Activated naive CD4-positive, alpha-beta T cell treated with anti-CD3 and anti-CD28 coated beads for 36 hours (primary cell): ENCODE results near the gene SUSD2. TPM values are rescaled to one million over a fixed set of nuclear protein-coding genes. Genes with fewer than 3 reads are reported as not detected.
"Not testable (repeated sequence)": the region's sequence is repeated elsewhere in the genome, so short reads cannot be mapped to it uniquely, and the experiment has no call there.

Experiments
- CTCF ChIA-PET: fragments of 350-600 bp; sonication (Branson Sonifier 250); formaldehyde crosslinking; loops from one replicate; lab custom pipeline; 2021; ENCODE audit warnings: antibody characterized with exemption; lab: Charles Lee
- DNase-seq: peaks from one replicate; pipeline ENCODE4 v3.0.0-alpha.2; 2020
- H3K27ac Mint-ChIP-seq: one replicate; pipeline ENCODE4 v1.8.0; 2021; ENCODE audit warnings: mild to moderate bottlenecking, mixed read lengths
- H3K27me3 Mint-ChIP-seq: one replicate; pipeline ENCODE4 v1.8.0; 2021; ENCODE audit warnings: low read depth, mixed read lengths
- H3K36me3 Mint-ChIP-seq: one replicate; pipeline ENCODE4 v1.8.0; 2021; ENCODE audit warnings: low read depth, mixed read lengths
- H3K4me1 Mint-ChIP-seq: one replicate; pipeline ENCODE4 v1.8.0; 2021; ENCODE audit warnings: low read depth, mixed read lengths
- H3K4me3 Mint-ChIP-seq: one replicate; pipeline ENCODE4 v1.8.0; 2021; ENCODE audit warnings: mild to moderate bottlenecking, moderate library complexity, mixed read lengths
- H3K9me3 Mint-ChIP-seq: one replicate; pipeline ENCODE4 v1.8.0; 2021; ENCODE audit warnings: mixed read lengths
- intact Hi-C: fragments of 100-400 bp; cut with micrococcal nuclease; formaldehyde crosslinking; loops from one replicate; pipeline ENCODE4 v1.15.1; 2023
- total RNA-seq, 2 experiments: library from RNA; stranded (reverse); gene quantifications; one replicate each; pipeline ENCODE4 v1.2.3, GENCODE V29; 2021

SUSD2 gene
- total RNA-seq, 2 experiments from 2014 or later = 0.21 to 0.22 TPM

DNA sequence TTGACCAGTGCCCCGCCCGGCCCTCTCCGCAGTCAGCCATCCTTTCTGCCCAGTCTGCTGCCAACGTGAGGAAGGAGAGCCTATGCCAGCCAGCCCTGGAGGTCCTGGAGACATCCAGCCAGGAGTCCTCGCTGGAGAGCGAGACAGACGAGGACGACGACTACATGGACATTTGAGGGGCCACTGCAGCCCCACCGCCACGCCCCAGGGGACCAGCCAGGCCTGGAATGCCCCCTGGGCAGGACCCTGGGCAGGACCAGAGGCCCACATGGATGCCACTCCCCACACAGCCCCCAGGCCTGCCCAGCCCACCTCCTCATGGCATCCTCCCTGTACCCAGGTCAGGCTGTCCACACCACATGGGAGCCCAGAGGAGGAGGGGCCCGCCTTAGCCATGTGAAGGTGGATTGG, 3.3 kb upstream of the SUSD2 start:
- DNase-seq = no peak
- CTCF ChIA-PET = no interaction called here
- H3K9me3 Mint-ChIP-seq = no peaks in the 10 kb centered on the region
- no peaks in the 10 kb centered on the region for H3K27me3 Mint-ChIP-seq
- no peaks in the 10 kb centered on the region for H3K36me3 Mint-ChIP-seq
- H3K4me3 Mint-ChIP-seq = no peak overlapping the region
- no peak overlapping the region for H3K27ac Mint-ChIP-seq
- peaks cover 2% of the 10 kb centered on the region for H3K4me1 Mint-ChIP-seq
- intact Hi-C loops = loop anchor here (5.0 to 10.0 kb wide), 2 partner anchors 173 to 196 kb away; partner anchors contain the start of genes GSTT2 and GSTT4

DNA sequence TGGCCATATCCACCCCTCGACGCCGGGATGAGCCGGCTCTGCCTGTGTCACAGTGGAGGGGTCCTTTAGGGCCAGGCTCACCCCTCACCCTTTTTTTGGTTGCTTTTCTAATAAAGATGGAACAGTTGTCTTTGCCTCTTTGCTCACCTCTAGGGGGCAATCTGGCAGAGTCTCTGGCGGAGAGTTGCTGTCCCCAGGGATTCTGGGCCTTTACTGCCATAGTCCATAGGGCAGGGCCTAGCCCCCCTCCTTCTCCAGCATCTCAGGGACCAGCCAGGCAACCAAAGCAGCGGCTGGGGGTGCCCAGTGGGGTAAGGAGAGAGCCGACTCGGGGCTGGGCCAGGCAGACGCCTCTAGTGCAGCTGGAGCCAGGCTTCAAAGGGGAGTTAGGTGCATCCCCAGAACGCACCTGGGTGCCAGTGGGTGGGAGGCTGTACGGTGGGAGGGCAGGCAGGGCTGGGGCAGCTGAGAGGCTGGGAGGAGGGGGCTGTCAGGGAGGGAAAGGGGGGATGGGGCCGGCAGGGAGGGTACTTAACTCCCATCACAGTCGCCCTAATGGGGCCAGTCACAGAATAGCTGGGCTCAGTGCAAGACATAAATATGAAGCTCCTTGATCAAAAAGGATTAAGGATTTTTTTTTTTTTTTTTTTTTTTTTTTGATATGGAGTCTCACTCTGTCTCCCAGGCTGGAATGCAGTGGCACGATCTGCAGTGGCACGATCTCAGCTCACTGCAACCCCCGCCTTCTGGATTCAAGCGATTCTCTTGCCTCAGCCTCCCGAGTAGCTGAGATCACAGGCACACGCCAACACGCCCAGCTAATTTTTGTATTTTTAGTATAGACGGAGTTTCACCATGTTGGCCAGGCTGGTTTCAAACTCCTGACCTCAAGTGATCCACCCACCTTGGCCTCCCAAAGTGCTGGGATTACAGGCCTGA, 2.5 kb upstream of the SUSD2 start:
- H3K27ac Mint-ChIP-seq = peak overlapping the region; percentile 50

DNA sequence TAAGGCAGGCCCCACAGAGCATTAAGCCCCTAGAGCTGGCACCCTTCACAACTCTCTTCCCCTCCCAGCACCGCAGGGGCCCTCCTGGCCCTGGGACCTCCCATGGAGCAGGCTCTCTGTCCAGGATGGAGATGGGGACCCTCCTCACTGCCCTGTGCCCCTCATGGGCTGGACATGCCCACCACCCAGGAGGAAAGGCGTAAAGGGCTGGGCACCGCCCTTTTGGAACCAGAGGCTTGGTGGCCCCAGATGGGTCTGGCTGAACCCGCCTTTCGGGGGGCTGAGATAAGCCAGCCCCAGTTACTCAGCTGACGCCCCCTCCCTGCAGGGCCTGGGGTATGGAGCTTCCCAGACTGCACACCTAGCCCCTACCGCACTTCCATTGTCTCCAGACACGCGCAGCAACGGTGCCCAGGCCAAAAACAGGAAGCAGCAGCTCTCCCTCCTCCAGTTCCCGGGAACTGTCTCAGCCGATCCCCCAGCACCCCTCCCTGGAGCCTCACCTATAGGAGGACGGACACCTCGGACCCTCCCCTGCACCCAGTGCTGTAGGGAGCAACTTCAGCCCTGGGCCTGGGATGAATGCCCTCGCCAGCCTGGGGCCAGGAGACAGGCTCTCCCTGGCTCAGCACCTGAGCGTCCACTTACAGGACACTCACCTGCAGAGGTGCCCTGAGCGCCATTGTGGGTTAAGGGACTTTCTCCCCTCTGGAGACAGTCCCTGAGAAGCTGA, 1.6 kb upstream of the SUSD2 start:
- intact Hi-C loops = loop anchor here (5.0 to 10.0 kb wide), 2 partner anchors 175 to 197 kb away; partner anchors contain the start of genes GSTT2 and GSTT4
- Mint-ChIP-seq H3K4me1 (peaks cover 2% of the 10 kb centered on the region), H3K9me3 (no peaks in the 10 kb centered on the region), H3K36me3 (no peaks in the 10 kb centered on the region), H3K27ac (no peak overlapping the region), H3K4me3 (no peak overlapping the region), H3K27me3 (no peaks in the 10 kb centered on the region)
- CTCF ChIA-PET = interaction anchor here (0.7 to 2.8 kb wide), 4 partner anchors 22 to 580 kb away, joined by 3 to 10 read pairs (median 4); no protein-coding TSS in a partner anchor
- DNase-seq = no peak

More for the DNA sequence above, 2.5 kb upstream of the SUSD2 start:
- H3K4me3 Mint-ChIP-seq = no peak overlapping the region
- intact Hi-C loops = loop anchor here (5.0 to 10.0 kb wide), 2 partner anchors 174 to 196 kb away; partner anchors contain the start of genes GSTT2 and GSTT4
- no peak for DNase-seq
- peaks cover 2% of the 10 kb centered on the region for H3K4me1 Mint-ChIP-seq
- no peaks in the 10 kb centered on the region for H3K9me3 Mint-ChIP-seq
- H3K36me3 Mint-ChIP-seq = no peaks in the 10 kb centered on the region
- no peaks in the 10 kb centered on the region for H3K27me3 Mint-ChIP-seq
- CTCF ChIA-PET = interaction anchor here (0.7 to 2.8 kb wide), 4 partner anchors 21 to 579 kb away, joined by 3 to 10 read pairs (median 4); no protein-coding TSS in a partner anchor

DNA sequence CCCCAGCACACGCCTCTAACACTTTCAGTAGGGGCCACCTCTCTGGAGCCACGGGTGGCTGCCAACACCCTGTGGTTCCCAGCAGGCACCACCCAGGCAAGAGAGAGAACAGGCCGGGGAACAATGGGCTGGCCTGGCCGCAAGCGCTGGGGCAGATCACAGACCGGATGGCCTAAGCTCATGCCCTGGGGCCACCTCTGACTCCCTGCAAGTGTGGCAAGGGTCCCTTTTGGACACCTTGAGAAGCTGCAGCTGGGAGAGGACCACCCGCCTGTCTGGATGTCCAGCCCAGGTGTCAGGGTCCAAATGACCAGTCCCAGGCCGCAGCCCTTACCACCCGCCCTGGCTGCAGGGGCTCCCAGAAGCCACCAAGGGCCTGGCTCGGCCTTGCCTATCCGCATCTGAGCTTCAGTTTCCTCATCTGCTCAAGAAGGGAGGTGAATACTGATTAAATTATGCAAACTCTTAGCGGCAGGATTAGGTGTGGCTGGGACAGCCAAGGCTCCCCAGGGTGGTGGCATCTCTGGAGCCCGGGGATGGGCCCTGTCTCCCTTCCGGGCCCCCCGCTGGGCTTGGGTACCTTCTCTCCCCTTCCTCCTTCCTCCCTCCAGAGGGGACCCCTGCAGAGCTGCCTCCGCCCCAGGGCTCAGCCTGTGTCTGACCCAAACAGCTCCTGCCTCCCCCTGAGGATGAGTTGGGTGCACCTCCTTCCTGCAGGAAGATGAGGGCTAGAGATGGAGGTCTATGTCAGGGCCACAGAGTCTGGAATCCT, 785 bp upstream of the SUSD2 start:
- CTCF ChIA-PET = interaction anchor here (0.8 to 2.8 kb wide), 3 partner anchors 10 to 341 kb away, joined by 3 to 10 read pairs (median 3); no protein-coding TSS in a partner anchor
- H3K27me3 Mint-ChIP-seq = no peaks in the 10 kb centered on the region
- H3K4me1 Mint-ChIP-seq = peaks cover 2% of the 10 kb centered on the region
- H3K9me3 Mint-ChIP-seq = no peaks in the 10 kb centered on the region
- no peak for DNase-seq
- no peak overlapping the region for H3K4me3 Mint-ChIP-seq
- no peaks in the 10 kb centered on the region for H3K36me3 Mint-ChIP-seq
- no peak overlapping the region for H3K27ac Mint-ChIP-seq
- intact Hi-C loops = no loop called here

DNA sequence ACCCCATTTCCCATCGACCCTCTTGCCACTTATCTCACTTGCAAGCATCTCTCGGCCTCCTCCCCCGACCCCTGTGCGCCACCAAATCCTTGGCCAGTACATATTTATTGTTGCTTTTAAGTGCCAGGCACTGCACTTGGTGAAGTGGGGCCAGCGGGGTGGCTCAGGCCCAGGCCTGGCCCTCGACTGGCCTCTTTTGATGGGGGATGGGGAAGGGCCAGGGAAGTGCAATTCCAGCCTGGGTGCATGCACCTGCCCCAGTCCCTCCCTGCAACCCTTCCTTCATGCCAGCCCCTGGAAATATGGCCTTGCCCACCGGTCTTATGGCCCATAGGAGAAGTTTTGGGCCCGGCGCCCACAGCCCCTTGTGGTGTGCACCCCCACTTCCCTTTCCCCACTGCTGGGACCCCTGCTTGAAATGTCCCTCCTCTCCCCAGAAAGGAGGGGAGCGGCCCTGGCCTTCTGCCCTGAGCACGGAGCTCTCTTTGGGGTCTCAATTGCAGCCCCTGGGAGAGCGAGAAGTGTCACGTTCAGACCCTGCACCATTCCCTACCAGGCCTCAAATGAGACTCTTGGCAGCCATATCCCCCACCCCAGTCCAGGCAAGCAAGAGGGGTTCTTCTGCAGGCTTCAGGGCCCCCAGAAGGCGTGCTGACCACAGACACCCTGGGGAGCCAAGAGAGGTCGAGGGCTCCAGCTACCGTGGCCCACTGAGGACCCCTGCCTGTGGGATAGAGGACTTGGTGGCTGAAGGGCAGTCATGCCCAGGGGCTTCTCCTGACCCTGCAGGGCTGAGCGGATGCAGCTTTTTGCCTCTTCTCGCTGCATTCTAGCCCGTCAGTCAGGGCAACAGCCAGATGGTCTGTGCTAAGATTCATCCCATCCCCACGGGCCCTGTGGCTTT, 961 bp downstream of the SUSD2 start:
- no peaks in the 10 kb centered on the region for H3K27me3 Mint-ChIP-seq
- no peak overlapping the region for H3K27ac Mint-ChIP-seq
- no peak overlapping the region for H3K4me3 Mint-ChIP-seq
- no peaks in the 10 kb centered on the region for H3K9me3 Mint-ChIP-seq
- no peaks in the 10 kb centered on the region for H3K4me1 Mint-ChIP-seq
- no peak for DNase-seq
- CTCF ChIA-PET = interaction anchor here (0.6 kb wide), 1 partner anchor 90 kb away, joined by 3 read pairs; no protein-coding TSS in a partner anchor
- intact Hi-C loops = no loop called here
- no peaks in the 10 kb centered on the region for H3K36me3 Mint-ChIP-seq

DNA sequence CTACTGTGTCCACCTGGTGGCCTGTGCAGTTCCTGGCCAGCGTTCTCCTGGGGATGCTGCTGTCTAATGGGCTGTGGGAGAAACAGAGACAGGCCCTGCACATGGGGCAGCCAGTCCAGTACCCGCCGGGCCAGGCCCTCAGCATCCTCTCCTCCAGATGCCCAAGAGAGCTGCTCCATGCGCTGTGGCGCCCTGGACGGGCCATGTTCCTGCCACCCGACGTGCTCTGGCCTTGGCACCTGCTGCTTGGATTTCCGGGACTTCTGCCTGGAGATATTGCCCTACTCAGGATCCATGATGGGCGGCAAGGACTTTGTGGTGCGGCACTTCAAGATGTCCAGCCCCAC, 1.6 kb downstream of the SUSD2 start:
- intact Hi-C loops, H3K36me3 Mint-ChIP-seq, H3K27me3 Mint-ChIP-seq, H3K9me3 Mint-ChIP-seq, H3K27ac Mint-ChIP-seq, H3K4me3 Mint-ChIP-seq, H3K4me1 Mint-ChIP-seq, CTCF ChIA-PET, DNase-seq: not testable (repeated sequence)

DNA sequence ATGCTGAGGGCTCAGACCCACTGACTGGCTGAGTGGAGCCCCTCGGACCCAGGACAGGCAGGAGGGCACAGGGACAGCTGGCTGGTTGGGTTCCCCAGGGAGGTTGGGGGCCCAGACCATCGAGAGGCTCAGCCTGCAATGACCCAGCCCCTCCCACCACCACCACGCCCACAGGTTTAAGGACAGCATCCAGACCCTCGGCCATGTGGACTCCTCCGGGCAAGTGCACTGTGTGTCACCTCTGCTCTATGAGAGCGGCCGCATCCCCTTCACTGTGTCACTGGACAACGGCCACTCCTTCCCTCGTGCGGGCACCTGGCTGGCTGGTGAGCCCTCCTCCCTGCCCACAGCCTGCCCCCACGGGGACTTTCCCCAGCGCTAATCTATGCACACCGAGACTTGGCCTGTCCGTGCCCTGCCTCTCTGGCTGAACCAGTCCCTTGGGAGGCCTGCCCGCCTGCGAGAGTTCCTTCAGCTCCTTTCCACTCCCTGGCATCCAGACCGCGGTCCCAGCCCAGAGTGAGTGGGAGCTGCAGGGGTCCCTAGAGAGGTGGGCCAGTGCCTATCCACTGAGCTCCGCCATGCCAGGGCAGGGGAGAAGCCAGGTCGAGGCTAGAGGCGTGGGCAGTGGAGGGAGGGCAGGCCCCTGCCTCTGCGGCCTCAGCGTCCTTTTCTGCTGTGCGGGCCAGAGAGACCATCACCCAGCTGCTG, 2.2 kb downstream of the SUSD2 start:
- H3K27ac Mint-ChIP-seq = no peak overlapping the region
- intact Hi-C loops = no loop called here
- H3K4me1 Mint-ChIP-seq = no peaks in the 10 kb centered on the region
- CTCF ChIA-PET = no interaction called here
- DNase-seq = no peak
- no peaks in the 10 kb centered on the region for H3K27me3 Mint-ChIP-seq
- H3K4me3 Mint-ChIP-seq = no peak overlapping the region
- no peaks in the 10 kb centered on the region for H3K36me3 Mint-ChIP-seq
- H3K9me3 Mint-ChIP-seq = no peaks in the 10 kb centered on the region

DNA sequence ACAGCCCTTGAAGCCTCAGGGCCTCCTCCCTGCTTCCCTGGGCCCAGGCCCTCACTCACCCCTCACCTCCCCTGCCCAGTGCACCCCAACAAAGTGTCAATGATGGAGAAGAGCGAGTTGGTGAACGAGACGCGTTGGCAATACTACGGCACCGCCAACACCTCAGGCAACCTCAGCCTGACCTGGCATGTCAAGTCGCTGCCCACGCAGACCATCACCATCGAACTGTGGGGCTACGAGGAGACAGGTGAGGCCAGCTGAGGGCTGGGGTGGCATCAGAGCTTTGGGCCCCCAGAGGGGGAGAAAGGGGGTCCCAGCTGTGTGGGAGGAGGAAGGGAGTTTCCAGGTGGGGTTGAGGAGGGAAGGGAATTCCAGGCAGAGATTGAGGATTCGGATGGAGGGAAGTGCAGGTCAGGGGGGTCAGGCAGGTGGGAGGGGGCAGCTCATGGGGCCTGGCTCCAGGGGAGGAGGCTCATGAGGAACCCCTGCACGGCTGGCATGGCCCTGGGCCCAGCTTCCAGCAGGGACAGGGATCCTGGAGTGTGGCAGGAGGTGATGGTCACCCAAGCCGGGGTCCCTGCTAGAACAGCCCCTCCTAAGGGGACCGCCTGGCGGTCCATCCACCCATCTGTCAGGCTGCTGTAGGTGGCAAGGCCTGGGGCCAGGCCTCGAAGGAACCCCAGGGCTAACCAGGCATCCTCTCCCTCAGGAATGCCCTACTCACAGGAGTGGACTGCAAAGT, 2.9 kb downstream of the SUSD2 start:
- Mint-ChIP-seq H3K36me3 (no peaks in the 10 kb centered on the region), H3K4me3 (no peak overlapping the region), H3K27me3 (no peaks in the 10 kb centered on the region), H3K27ac (no peak overlapping the region), H3K9me3 (no peaks in the 10 kb centered on the region), H3K4me1 (no peaks in the 10 kb centered on the region)
- CTCF ChIA-PET = no interaction called here
- no peak for DNase-seq
- intact Hi-C loops = no loop called here

DNA sequence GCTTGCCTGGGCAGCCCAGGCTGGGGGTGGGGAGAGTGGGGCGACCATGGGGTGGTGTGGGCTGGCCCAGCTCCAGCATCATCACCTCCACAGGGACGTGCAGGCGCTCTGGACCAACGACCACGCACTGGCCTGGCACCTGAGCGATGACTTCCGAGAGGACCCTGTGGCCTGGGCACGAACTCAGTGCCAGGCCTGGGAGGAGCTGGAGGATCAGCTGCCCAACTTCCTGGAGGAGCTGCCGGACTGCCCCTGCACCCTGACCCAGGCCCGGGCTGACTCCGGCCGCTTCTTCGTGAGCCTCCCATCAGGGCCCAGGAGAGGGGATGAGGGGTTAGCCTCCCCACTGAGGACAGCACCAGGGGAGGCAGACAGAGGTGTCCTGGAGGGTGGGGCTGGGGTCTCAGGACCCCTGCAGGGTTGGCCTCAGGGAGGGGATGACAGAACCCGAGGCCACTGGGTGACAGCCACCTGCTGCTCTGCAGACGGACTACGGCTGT, 3.8 kb downstream of the SUSD2 start:
- Mint-ChIP-seq H3K36me3 (no peaks in the 10 kb centered on the region), H3K9me3 (no peaks in the 10 kb centered on the region), H3K4me3 (no peak overlapping the region), H3K4me1 (no peaks in the 10 kb centered on the region), H3K27me3 (no peaks in the 10 kb centered on the region), H3K27ac (no peak overlapping the region)
- no peak for DNase-seq
- CTCF ChIA-PET = no interaction called here
- intact Hi-C loops = loop anchor here (5.0 kb wide), 1 partner anchor 57 kb away; no protein-coding TSS in a partner anchor
